ENCODE results near the gene DNER.
A peak's percentile ranks its signal among the peaks of the same experiment; 100 is the strongest.
"Not testable (repeated sequence)": the region's sequence is repeated elsewhere in the genome, so short reads cannot be mapped to it uniquely, and the experiment has no call there.

Gene DNER

GRCh38 chr2:229636571-229636970 lies 77.8 kb downstream of the DNER start:
- DNase-seq, result no peak
- intact Hi-C loops (cut with DNase I), result no loop called here

- no peak for DNase-seq
- intact Hi-C loops (cut with DNase I), result no loop called here
Observed at GRCh38 chr2:229635371-229635680, 79.0 kb downstream of the DNER start.

- intact Hi-C loops (cut with DNase I), result no loop called here
- DNase-seq, result peak; percentile 47 to 89 (median 77)
Observed at GRCh38 chr2:229634601-229635370, 79.6 kb downstream of the DNER start.

GRCh38 chr2:229633556-229633955 lies 80.8 kb downstream of the DNER start:
- peak in 31 of 42 donors; percentile 16 to 78 (median 36) for DNase-seq
- intact Hi-C loops (cut with DNase I), result no loop called here

GRCh38 chr2:229629039-229629438 lies 85.3 kb downstream of the DNER start:
- intact Hi-C loops (cut with DNase I), result no loop called here

GRCh38 chr2:229627728-229628127 lies 86.6 kb downstream of the DNER start:
- no peak for DNase-seq
- intact Hi-C loops (cut with DNase I), result no loop called here

More at GRCh38 chr2:229629039-229629438, 85.3 kb downstream of the DNER start:
- DNase-seq, result no peak

GRCh38 chr2:229622495-229623355 lies 91.6 kb downstream of the DNER start:
- no peak for DNase-seq
- intact Hi-C loops (cut with DNase I), result no loop called here

- intact Hi-C loops (cut with DNase I), result no loop called here
- DNase-seq, result no peak
Observed at GRCh38 chr2:229620759-229621158, 93.6 kb downstream of the DNER start.

GRCh38 chr2:229620289-229620688 lies 94.1 kb downstream of the DNER start:
- no peak for DNase-seq

GRCh38 chr2:229616433-229616832 lies 97.9 kb downstream of the DNER start:
- intact Hi-C loops (cut with DNase I), result no loop called here
- peak in 1 of 42 donors; percentile 42 for DNase-seq

More at GRCh38 chr2:229620289-229620688, 94.1 kb downstream of the DNER start:
- intact Hi-C loops (cut with DNase I), result no loop called here

- DNase-seq; intact Hi-C loops (cut with DNase I): not testable (repeated sequence)
Observed at GRCh38 chr2:229614021-229614420, 100.3 kb downstream of the DNER start.

GRCh38 chr2:229612384-229612971 lies 101.9 kb downstream of the DNER start:
- DNase-seq, result peak in 32 of 42 donors; percentile 9 to 77 (median 36)
- intact Hi-C loops (cut with DNase I), result no loop called here

GRCh38 chr2:229611360-229611759 lies 103.0 kb downstream of the DNER start:
- intact Hi-C loops (cut with DNase I), result no loop called here
- no peak for DNase-seq

- no peak for DNase-seq
- intact Hi-C loops (cut with DNase I), result no loop called here
Observed at GRCh38 chr2:229610872-229611271, 103.5 kb downstream of the DNER start.

GRCh38 chr2:229610333-229610732 lies 104.0 kb downstream of the DNER start:
- intact Hi-C loops (cut with DNase I), result no loop called here
- DNase-seq, result peak in 1 of 42 donors; percentile 32

- intact Hi-C loops (cut with DNase I), result no loop called here
- DNase-seq, result no peak
Observed at GRCh38 chr2:229601936-229602335, 112.4 kb downstream of the DNER start.

- no peak for DNase-seq
- intact Hi-C loops (cut with DNase I), result no loop called here
Observed at GRCh38 chr2:229601396-229601795, 113.0 kb downstream of the DNER start.

GRCh38 chr2:229598227-229598626 lies 116.1 kb downstream of the DNER start:
- DNase-seq, result no peak
- intact Hi-C loops (cut with DNase I), result no loop called here

- intact Hi-C loops (cut with DNase I), result no loop called here
- no peak for DNase-seq
Observed at GRCh38 chr2:229596796-229597195, 117.6 kb downstream of the DNER start.

- intact Hi-C loops (cut with DNase I), result no loop called here
- peak; percentile 57 to 90 (median 78) for DNase-seq
Observed at GRCh38 chr2:229591611-229592010, 122.7 kb downstream of the DNER start.
